ENCODE data around the gene HOXA4.

The HOXA4 gene

GRCh38 chr7:27110186-27111031, 20.1 kb downstream of the HOXA4 start:
- no peak overlapping the region for H3K4me3 ChIP-seq (replicated peaks; ENCODE audit: low read depth, low read length)
- H3K27me3 ChIP-seq (replicated peaks; ENCODE audit: control insufficient read depth, insufficient read depth, low read length): no peaks in the 10 kb centered on the region; the same call in 1 of the 2 replicates
- H3K36me3 ChIP-seq (ENCODE audit: control insufficient read depth, insufficient read depth, low read length): no peaks in the 10 kb centered on the region
- no peak for TF ChIP-seq CTCF (IDR thresholded peaks at IDR 0.05; ENCODE audit: insufficient read depth, low read length, poor library complexity, severe bottlenecking)
- DNase-seq (ENCODE audit: extremely low read depth, insufficient read length): no peak

- DNase-seq (ENCODE audit: extremely low read depth, insufficient read length): no peak
- Histone ChIP-seq H3K4me3 (replicated peaks; ENCODE audit: low read depth, low read length) (no peak overlapping the region), H3K36me3 (ENCODE audit: control insufficient read depth, insufficient read depth, low read length) (no peaks in the 10 kb centered on the region), H3K27me3 (replicated peaks; ENCODE audit: control insufficient read depth, insufficient read depth, low read length) (no peaks in the 10 kb centered on the region; the same call in 1 of the 2 replicates)
- TF ChIP-seq CTCF (IDR thresholded peaks at IDR 0.05; ENCODE audit: insufficient read depth, low read length, poor library complexity, severe bottlenecking): no peak
Observed at GRCh38 chr7:27109466-27110185, 20.9 kb downstream of the HOXA4 start.

GRCh38 chr7:27108390-27109127, 22.0 kb downstream of the HOXA4 start:
- DNase-seq (ENCODE audit: extremely low read depth, insufficient read length): no peak
- Histone ChIP-seq H3K27me3 (replicated peaks; ENCODE audit: control insufficient read depth, insufficient read depth, low read length) (no peaks in the 10 kb centered on the region; the same call in 1 of the 2 replicates), H3K4me3 (replicated peaks; ENCODE audit: low read depth, low read length) (no peak overlapping the region)

GRCh38 chr7:27107391-27108381, 22.9 kb downstream of the HOXA4 start:
- Histone ChIP-seq H3K27me3 (replicated peaks; ENCODE audit: control insufficient read depth, insufficient read depth, low read length) (no peaks in the 10 kb centered on the region), H3K36me3 (ENCODE audit: control insufficient read depth, insufficient read depth, low read length) (no peaks in the 10 kb centered on the region), H3K4me3 (replicated peaks; ENCODE audit: low read depth, low read length) (no peak overlapping the region)
- TF ChIP-seq CTCF (IDR thresholded peaks at IDR 0.05; ENCODE audit: insufficient read depth, low read length, poor library complexity, severe bottlenecking): no peak
- DNase-seq (ENCODE audit: extremely low read depth, insufficient read length): no peak

More at GRCh38 chr7:27108390-27109127, 22.0 kb downstream of the HOXA4 start:
- H3K36me3 ChIP-seq (ENCODE audit: control insufficient read depth, insufficient read depth, low read length): no peaks in the 10 kb centered on the region
- TF ChIP-seq CTCF (IDR thresholded peaks at IDR 0.05; ENCODE audit: insufficient read depth, low read length, poor library complexity, severe bottlenecking): no peak

DNA sequence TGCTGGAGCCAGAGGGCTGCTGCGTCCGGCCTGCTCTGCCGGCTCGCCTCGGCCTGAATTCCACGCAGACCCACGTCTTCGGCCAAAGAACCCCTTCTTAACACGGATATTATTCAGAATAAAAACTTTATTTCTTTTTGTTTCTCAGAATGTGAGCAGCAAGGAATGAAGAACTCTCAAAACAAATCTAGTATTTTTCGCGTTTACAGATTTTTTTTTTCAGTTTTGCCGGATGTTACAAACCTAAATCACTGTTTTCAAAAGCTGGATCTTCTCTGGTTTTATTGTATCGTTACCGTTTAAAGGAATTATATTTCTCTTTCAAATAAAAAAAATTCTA, 23.7 kb downstream of the HOXA4 start:
- Histone ChIP-seq H3K4me3 (replicated peaks; ENCODE audit: low read depth, low read length) (no peak overlapping the region), H3K27me3 (replicated peaks; ENCODE audit: control insufficient read depth, insufficient read depth, low read length) (no peaks in the 10 kb centered on the region)

More for the DNA sequence above, 23.7 kb downstream of the HOXA4 start:
- no peak for TF ChIP-seq CTCF (IDR thresholded peaks at IDR 0.05; ENCODE audit: insufficient read depth, low read length, poor library complexity, severe bottlenecking)
- no peaks in the 10 kb centered on the region for H3K36me3 ChIP-seq (ENCODE audit: control insufficient read depth, insufficient read depth, low read length)
- DNase-seq (ENCODE audit: extremely low read depth, insufficient read length): no peak
